ENCODE data around the gene MVK. TPM values are rescaled to one million over a fixed set of nuclear protein-coding genes. Genes with fewer than 3 reads are reported as not detected.

Gene MVK
- total RNA-seq, 4 donors from 2014 or later = 17.2 to 157 (median 25.4) TPM

DNA sequence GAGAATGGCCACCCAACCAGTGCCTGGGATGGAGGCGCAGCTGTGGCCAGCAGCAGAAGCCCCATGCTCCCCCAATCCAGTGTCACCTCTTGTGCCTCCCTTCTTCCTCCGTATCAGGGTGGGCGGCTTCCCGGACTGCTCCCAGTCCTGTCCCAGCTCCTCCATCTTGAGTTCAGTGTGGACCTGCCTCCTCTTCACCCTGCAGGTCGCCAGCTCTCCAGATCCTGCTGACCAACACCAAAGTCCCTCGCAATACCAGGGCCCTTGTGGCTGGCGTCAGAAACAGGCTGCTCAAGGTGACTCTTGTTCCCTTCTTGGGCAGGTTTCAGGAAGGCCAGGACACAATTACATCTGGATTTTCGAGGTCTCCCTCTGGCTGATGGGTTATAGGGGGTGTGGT, 17.0 kb downstream of the MVK start:
- intact Hi-C loops (cut with DNase I; ENCODE audit: low total_unique reads) (loop anchor here (1.0 kb wide), 1 partner anchor 22 kb away; no protein-coding TSS in a partner anchor), in situ Hi-C loops (cut with MboI; ENCODE audit: low pct_ligation_motif_present in 1 of 4, low pct_unique_long_range_greater_than_20kb in 1 of 4, low sequenced_read_pairs in 3 of 4) (loop anchor here in 2 of 4 donors (5.0 kb wide), 2 partner anchors 182 to 187 kb away; no protein-coding TSS in a partner anchor)
- no peaks in the 10 kb centered on the region for H3K9me3 ChIP-seq
- DNase-seq = no peak
- H3K36me3 ChIP-seq = peaks cover 0 to 5% (median 0%) of the 10 kb centered on the region in 4 donors
- H3K27me3 ChIP-seq = no peaks in the 10 kb centered on the region
- H3K4me1 ChIP-seq = no peaks in the 10 kb centered on the region
- no peak overlapping the region for H3K4me3 ChIP-seq
- H3K27ac ChIP-seq = no peak overlapping the region
- 96% methylated on average over 8 of the region's 8 CpGs; no CpG with 5 or more reads in 1 of the 2 donors for WGBS, 2 donors (ENCODE audit: low coverage in 1 of 2)
- TF ChIP-seq POLR2AphosphoS5 (IDR thresholded peaks at IDR 0.05) (no peak), EP300 (IDR thresholded peaks at IDR 0.05; ENCODE audit: low read depth) (no peak), POLR2A (IDR thresholded peaks at IDR 0.05) (no peak)
- TF ChIP-seq, protein P1, sequence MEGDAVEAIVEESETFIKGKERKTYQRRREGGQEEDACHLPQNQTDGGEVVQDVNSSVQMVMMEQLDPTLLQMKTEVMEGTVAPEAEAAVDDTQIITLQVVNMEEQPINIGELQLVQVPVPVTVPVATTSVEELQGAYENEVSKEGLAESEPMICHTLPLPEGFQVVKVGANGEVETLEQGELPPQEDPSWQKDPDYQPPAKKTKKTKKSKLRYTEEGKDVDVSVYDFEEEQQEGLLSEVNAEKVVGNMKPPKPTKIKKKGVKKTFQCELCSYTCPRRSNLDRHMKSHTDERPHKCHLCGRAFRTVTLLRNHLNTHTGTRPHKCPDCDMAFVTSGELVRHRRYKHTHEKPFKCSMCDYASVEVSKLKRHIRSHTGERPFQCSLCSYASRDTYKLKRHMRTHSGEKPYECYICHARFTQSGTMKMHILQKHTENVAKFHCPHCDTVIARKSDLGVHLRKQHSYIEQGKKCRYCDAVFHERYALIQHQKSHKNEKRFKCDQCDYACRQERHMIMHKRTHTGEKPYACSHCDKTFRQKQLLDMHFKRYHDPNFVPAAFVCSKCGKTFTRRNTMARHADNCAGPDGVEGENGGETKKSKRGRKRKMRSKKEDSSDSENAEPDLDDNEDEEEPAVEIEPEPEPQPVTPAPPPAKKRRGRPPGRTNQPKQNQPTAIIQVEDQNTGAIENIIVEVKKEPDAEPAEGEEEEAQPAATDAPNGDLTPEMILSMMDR (IDR thresholded peaks at IDR 0.05) = no peak

DNA sequence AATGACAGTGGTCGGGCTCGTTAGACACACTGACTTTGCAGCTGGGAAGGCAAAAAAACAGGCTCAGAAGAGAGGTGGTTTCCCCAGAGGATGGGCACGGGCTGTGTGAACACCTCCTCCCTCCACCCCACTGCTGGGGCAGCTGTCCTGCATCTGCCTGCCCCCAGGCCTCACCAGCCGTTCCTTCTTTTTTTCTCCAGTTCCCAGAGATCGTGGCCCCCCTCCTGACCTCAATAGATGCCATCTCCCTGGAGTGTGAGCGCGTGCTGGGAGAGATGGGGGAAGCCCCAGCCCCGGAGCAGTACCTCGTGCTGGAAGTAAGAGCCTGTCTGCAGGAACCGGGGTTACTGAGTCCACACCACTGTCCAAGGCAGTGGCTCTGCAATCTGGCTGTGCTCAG, 17.4 kb downstream of the MVK start:
- in situ Hi-C loops (cut with MboI; ENCODE audit: low pct_ligation_motif_present in 1 of 4, low pct_unique_long_range_greater_than_20kb in 1 of 4, low sequenced_read_pairs in 3 of 4) (loop anchor here in 2 of 4 donors (5.0 kb wide), 2 partner anchors 181 to 186 kb away; no protein-coding TSS in a partner anchor), intact Hi-C loops (cut with DNase I; ENCODE audit: low total_unique reads) (no loop called here)
- no peaks in the 10 kb centered on the region for H3K27me3 ChIP-seq
- H3K36me3 ChIP-seq = peaks cover 0 to 5% (median 0%) of the 10 kb centered on the region in 4 donors
- no peak overlapping the region for H3K27ac ChIP-seq
- TF ChIP-seq, protein P1 (IDR thresholded peaks at IDR 0.05) = no peak
- TF ChIP-seq EP300 (IDR thresholded peaks at IDR 0.05; ENCODE audit: low read depth) (no peak), POLR2AphosphoS5 (IDR thresholded peaks at IDR 0.05) (no peak)
- no peak overlapping the region for H3K4me3 ChIP-seq
- no peak for DNase-seq
- H3K9me3 ChIP-seq = no peaks in the 10 kb centered on the region
- no peaks in the 10 kb centered on the region for H3K4me1 ChIP-seq
- WGBS, 2 donors (ENCODE audit: low coverage in 1 of 2) = 81 to 84% methylated on average over 3 to 10 of the region's 10 CpGs

DNA sequence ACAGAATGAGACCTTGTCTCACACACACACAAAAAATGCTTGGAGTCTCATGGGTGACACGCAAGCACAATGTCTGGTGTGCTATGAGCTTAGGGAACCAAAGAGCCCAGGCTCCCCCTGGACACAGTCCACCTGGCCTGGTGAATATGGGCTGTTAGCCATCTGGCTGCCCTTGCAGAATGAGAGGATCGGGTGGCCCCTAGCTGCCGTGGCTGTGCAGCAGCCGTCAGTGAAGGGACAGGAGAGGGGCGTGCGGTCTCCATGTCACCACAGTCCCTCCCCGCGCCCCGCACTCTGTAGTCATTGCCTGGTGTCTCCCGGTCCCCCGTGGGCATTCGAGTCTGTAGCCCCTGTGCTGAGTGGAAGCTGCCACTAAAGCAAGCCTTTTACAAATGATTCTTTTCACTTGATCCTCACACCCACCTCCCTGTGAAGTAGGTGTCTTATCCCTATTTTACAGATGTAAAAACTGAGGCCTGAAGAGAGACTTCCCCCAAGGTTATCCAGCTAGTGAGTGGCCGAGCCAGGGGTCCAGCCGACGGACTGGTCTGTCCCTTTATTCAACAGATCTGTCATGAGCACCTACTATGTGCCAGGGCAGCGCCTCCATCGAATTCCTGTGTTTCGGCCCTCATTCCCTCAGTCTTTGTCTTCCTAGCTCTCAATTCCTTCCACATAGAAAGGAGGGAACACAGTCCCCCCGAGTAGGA, 18.8 kb downstream of the MVK start:
- in situ Hi-C loops (cut with MboI; ENCODE audit: low pct_ligation_motif_present in 1 of 4, low pct_unique_long_range_greater_than_20kb in 1 of 4, low sequenced_read_pairs in 3 of 4) = loop anchor here in 2 of 4 donors (5.0 kb wide), 2 partner anchors 180 to 185 kb away; no protein-coding TSS in a partner anchor
- Histone ChIP-seq H3K4me3 (no peak overlapping the region), H3K9me3 (no peaks in the 10 kb centered on the region), H3K36me3 (peaks cover 0 to 5% (median 0%) of the 10 kb centered on the region in 4 donors), H3K27ac (no peak overlapping the region), H3K4me1 (no peaks in the 10 kb centered on the region), H3K27me3 (no peaks in the 10 kb centered on the region)
- intact Hi-C loops (cut with DNase I; ENCODE audit: low total_unique reads) = no loop called here
- no peak for DNase-seq
- WGBS, 2 donors (ENCODE audit: low coverage in 1 of 2) = 92 to 100% methylated on average over 1 to 19 of the region's 19 CpGs
- TF ChIP-seq POLR2A (IDR thresholded peaks at IDR 0.05) = no peak
- TF ChIP-seq, protein P1 (IDR thresholded peaks at IDR 0.05) = no peak
- TF ChIP-seq POLR2AphosphoS5 (IDR thresholded peaks at IDR 0.05) = no peak
- no peak for TF ChIP-seq EP300 (IDR thresholded peaks at IDR 0.05; ENCODE audit: low read depth)

DNA sequence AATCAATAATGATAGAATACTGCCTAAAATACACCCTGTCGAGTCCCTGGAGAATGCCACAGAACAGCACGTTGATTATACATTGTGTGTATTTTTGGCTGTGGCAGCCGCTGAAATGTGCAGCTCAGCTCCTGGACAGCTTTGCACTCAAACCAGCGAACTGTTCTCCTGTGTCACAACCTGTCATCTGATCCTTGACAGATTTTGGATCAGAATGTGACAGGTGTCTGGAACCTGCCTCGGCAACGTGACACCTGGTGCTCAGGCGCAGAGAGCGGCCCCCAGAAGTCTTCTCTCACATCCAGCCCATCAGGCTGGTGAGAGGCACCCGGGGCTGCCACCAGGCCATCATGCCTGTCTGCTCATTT, 19.3 kb downstream of the MVK start:
- in situ Hi-C loops (cut with MboI; ENCODE audit: low pct_ligation_motif_present in 1 of 4, low pct_unique_long_range_greater_than_20kb in 1 of 4, low sequenced_read_pairs in 3 of 4) = loop anchor here in 2 of 4 donors (5.0 kb wide), 2 partner anchors 179 to 184 kb away; no protein-coding TSS in a partner anchor
- Histone ChIP-seq H3K4me1 (peaks cover under 1 to 2% (median 2%) of the 10 kb centered on the region in 4 donors), H3K36me3 (peaks cover 0 to 5% (median 0%) of the 10 kb centered on the region in 4 donors), H3K27ac (no peak overlapping the region), H3K27me3 (no peaks in the 10 kb centered on the region), H3K4me3 (no peak overlapping the region), H3K9me3 (no peaks in the 10 kb centered on the region)
- no peak for DNase-seq
- no peak for TF ChIP-seq POLR2AphosphoS5 (IDR thresholded peaks at IDR 0.05)
- TF ChIP-seq, protein P1 (IDR thresholded peaks at IDR 0.05) = no peak
- no peak for TF ChIP-seq EP300 (IDR thresholded peaks at IDR 0.05; ENCODE audit: low read depth)
- TF ChIP-seq POLR2A (IDR thresholded peaks at IDR 0.05) = no peak
- WGBS, 2 donors (ENCODE audit: low coverage in 1 of 2) = 93% methylated on average over 9 of the region's 9 CpGs; no CpG with 5 or more reads in 1 of the 2 donors
- intact Hi-C loops (cut with DNase I; ENCODE audit: low total_unique reads) = no loop called here
